GM18502 (cell line): Measurements from ENCODE around the gene SLA2.
"Not testable (repeated sequence)": the region's sequence is repeated elsewhere in the genome, so short reads cannot be mapped to it uniquely, and the experiment has no call there.

ENCODE experiments used
- ATAC-seq: cut with Tn5 transposase; IDR thresholded peaks from one replicate; pipeline ENCODE4 v1.9.1; 2021; ENCODE audit warnings: mild to moderate bottlenecking; ENCODE audit not compliant: unreplicated experiment, poor library complexity

Gene SLA2

DNA sequence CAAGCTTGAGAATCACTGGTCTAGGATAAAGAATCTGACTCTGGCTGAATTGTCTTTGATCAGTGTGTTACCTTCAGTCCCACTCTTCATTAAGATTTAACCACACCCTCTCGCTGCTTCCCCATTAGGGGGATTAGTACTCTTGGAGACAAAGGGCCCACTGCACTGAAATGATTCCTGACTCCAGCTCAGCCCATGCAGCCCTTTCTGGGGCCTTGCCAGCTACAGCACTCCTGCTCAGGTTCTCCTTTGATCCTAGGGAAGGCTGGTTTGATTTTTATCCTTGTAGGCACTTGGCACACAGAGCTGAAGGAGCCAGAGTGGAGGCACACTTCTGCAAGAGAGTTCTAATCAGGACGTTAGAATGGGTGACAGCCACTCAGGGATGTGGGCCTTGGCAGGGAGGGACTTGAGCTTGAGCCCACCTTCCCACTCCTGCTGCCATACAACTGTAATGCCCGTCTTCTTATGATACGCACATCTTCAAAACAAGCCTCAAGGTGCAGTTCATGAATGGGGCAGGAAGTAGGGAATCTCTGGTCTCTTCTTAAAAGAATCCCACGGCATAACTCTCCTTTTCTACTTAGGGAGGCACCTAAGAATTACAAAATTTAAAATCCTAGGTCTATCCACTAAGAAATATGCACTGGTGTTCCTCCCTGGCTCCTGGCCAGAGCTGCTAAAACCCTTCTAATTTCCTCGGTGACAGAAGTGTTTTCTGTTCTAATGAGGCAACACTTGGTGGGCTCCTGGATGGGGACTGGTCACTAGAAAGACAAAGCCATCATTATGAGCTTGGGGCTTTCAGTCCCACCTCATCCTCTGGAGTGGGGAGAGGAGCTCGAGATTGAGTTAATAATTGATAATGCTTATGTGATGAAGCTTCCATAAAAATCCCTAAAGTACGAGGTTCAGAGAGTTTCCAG is 1.5 kb upstream of the SLA2 start:
- ATAC-seq = no peak

DNA sequence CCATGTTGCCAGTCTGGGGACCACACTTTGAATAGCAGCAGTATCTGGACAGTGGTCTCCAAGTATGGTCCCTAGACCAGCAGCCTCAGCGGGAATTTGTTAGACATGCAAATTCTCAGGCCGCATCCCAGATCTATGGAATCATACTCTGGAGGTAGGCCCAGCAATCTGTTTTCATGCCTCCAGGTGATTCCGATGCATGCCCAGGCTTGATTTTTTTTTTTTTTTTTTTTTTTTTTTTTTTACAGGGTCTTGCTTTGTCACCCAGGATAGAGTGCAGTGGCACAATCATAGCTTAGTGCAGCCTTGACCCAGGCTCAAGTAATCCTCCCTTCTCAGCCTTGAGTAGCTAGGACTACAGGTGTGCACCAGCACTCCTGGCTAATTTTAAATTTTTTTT is 682 bp upstream of the SLA2 start:
- ATAC-seq = no peak

DNA sequence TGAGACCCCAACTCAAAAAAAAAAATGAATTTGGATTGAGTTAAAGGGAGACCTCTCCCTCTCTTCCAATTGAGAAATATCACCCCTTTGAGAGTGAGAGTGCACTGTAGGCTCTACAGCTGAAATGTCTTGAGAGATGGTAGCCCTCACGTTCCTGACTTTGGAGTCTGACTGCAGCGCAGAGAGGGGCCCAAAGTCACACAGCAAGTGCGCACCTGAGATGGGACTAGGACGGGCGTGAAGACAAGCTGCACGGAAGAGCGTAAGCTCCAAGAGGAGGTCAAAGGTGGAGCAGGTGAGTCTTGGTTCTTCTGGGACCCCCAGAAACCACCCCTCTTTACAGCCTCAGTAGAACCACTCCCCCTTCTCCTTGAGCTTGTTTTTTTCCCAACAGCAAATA is 643 bp downstream of the SLA2 start:
- ATAC-seq = no peak

DNA sequence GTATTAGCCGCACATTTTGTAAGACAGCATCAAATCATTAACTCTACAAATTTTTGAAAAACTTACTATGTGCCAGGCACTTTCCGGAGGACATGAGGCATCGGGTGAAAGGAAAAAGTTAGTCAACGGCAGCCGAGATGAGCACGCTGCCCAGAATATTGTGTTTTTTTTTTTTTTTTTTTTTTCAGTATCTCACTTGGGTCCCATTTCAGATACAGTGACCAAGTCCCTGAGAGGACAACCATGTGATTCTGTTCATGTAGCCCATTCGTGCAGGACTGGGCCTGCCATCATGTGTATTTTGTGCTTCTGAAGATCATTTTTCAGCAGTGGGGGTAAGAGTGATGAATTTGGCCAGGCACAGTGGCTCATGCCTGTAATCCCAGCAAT is 1.3 kb downstream of the SLA2 start:
- no peak for ATAC-seq

DNA sequence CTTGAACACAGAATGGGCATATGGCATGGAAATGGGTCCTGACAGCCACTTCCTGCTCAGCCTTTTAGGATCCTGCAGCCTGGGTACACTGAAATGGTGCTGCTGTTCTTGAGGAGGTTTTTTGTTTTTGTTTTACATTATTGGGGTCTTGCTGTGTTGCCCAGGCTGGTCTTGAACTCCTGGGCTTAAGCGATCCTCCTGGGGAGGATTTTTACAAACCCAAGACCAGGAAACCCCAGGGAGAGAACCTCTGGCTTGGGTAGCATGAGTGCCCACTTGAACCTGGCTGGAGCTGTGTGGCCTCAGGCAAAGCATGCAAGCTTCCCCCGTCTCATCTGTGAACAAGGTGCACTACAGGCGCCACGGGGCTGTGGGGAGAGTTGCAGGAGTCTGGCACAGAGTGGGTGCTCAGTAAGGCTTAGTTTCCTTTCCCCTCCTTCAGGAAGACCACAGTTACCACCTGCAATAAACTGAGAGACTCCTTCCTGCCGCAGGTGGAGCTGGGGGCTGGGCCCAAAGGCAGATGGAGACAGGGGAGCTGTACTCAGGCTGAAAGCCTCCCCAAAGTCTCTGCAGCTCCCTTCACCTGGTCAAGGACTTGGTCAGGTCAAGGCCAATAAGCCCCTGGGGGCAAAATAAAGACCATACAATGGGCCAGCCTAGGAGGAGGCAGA is 1.8 kb downstream of the SLA2 start:
- no peak for ATAC-seq

DNA sequence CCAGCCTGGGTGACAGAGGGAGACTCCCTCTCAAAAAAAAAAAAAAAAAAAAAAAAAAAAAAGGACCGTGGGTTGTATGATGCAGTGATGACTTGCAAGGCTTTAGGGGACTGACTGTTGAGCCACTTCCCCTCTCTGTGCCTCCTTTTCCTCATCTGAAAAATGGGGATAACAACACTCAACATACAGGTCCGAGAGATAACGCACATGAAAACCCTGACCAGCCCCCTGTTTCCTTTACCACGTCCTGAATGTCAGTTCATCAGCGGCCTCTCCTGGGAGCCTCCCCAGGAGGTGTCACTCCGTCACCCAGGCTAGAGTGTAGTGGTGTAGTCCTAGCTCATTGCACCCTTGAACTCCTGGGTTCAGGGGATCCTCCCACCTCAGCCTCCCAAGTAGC is 3.9 kb downstream of the SLA2 start:
- no peak for ATAC-seq

DNA sequence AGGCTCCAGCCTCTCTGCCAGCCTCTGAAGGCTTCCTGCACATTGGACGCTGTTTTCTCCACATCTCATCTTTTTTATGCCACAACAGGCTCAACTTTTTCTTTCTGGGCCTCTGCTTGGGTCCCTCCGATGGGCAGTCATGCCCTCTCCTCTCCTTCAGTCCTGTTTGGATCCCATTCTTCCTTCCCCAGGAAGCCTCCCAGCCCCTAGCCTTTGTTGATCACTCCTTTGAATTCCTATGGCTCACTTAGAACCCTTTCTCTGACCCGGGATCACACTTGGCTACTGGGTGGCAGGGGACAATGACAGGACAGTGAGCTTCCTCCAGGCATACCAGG is 4.5 kb downstream of the SLA2 start:
- no peak for ATAC-seq

DNA sequence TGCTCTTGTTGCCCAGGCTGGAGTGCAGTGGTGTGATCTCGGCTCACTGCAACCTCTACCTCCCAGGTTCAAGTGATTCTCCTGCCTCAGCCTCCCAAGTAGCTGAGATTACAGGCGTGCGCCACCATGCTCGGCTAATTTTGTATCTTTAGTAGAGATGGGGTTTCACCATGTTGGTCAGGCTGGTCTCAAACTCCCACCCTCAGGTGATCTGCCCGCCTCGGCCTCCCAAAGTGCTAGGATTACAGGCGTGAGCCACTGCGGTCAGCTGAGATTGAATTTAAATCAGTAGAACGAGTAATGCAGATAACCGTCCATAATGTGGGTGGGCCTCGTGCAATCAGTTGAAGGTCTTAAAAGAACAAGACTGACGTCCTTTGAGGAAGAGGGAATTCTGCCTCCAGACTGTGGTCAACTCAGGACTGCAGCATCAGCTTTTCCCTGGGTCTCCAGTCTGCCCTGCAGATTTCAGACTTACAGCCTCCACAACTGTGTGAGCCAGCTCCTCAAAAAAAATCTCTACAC is 7.1 kb downstream of the SLA2 start:
- not testable (repeated sequence) for ATAC-seq

DNA sequence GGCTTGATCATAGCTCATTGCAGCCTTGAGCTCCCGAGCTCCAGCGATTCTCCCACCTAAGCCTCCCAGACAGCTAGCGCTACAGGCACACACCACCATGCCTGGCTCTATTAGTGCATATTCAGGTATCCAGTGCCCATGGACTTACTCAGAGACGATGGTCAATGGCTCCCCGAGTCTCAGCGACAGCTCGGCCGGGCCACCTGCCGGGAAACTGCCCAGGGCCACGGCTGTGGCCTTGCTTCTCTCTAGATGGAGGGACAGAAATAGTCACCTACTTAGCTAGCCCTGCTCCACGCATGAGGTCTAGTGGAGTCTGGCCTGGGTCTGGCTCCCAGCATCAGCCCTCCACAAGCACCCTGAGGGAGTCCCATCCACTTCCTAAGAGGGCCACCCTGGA is 11.7 kb downstream of the SLA2 start:
- no peak for ATAC-seq

DNA sequence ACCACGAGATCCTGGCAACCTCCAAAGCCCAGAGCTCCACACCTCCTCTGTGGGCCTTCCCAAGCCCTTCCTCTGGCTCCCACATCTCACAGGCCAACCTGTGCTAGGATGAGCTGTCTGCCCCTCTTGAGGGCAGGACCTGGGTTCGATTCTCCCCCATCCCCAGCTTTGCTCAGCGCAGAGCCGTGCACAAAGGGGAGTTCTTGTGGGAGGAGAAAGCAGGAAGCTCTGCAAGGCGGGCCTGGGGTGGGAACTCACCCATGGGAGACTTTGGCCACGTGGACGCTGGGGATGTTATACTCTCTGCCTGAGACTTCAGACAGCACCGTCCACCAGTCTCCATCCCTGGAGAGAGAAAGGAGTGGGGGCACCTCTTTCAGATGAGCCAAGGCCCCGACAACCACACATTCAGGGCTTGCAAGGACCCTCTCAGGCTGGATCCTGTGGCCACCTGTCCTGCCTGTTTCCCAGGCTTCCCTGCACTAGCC is 12.7 kb downstream of the SLA2 start:
- no peak for ATAC-seq

DNA sequence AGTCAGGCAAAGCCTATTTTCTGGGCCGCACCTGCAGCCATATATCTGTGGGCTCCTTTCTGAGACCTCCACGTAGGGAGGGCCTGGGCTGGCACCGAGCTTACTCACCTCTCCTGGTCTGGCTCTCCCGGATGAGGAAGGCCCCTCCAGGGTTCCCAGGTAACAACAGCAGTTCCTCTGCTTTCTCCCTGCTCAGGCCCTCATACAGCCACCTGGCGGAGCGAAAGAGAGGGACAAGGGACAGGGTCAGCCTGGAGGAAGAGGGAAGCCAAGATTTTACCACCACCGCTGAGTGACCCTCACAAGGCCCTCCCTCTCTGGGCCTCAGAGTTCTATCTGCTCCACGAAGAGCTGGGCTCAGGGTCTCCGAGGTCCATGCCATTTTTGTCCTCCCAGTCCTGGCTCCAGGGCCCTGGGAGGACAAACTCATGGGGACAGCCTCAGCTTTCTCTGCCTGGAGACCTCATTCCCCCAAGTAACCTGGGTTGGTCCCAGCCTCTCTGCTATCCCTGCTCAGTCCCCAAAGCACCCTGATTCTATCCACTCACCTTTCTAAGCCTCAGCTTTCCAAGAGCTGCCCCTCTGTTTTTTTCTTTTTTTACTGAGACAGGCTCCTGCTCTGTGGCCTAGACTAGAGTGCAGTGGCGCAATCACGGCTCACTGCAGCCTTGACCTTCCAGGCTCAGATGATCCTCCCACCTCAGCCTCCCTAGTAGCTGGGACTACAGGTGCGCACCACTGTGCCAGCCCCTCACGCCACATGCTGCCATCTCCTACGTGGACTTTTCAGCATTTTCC is 13.3 kb downstream of the SLA2 start:
- ATAC-seq = no peak

DNA sequence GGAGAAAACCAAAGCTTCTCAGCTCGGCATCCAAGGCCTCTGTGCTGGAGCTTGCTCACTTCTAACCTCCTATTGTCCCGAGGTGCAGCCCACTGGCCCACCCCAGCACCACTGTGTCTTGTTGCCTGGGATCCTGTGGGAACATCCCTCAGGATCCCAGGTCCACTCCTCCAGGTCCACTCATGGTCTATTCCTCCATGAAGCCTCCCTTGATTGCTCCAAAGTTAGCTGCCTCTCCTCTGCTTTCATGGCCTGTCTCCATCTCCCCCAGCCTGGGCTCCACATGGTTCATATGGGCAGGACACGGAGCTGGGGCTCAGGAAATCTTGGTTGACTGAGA is 13.9 kb downstream of the SLA2 start:
- no peak for ATAC-seq

DNA sequence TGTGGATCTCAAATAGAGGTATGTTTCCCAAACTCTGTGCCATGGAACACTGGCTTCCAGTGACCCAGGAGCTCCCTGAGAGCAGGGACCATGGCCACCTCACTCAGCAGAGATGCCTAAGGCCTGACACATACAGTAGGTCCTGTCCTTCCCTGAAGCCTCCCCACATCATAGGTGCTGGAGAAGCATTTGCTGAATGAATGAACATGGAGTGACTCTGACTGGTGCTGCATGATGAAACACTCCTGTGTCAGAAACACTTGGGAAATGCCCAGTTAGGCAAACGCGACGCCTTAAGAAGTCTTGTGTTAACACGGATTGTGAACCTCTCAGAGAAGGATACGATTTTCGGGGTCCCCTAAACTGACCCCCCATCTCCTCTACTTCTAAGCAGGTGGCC is 14.3 kb downstream of the SLA2 start:
- ATAC-seq = no peak

DNA sequence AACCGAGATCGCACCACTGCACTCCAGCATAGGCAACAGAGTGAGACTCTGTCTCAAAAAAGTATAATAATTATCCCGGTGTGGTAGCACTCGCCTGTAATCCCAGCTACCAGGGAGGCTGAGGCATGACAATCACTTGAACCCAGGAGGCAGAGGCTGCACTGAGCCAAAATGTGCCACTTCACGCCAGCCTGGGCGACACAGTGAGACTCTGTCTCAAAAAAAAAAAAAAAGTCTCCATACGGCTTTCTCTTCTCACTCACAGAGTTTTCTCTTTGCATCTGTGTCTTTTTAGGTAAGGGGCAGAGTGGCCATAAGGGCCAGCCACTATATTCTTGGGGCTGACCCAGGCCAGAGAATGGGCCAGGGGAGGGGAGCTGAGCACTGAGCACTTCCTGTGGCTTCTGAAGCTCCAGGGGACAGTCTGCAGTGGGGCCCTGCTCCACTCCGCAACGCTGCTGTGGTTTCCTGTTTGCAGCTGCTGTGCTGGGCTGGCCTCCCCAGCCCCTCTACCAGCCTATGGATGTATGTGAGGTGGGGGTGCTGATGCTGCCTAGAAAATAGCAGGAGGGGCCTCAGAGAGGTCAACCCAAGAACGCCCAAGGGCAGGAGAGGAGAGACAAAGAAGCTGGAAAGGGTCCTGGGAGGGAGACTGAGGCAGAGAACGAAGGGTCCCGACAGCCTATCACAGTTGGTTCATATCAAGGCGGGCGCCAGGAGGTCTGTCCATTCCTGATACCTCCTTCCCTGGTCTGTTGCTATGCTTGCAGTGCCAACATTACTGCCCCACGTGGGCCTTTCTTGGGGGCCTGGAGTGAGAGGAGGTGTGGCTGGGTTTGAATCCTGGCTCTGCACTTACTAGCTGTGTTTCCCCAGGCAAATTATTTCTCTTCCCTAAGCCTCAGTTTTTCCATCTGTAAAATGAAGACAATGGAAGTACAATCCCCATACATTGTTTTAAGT is 16.0 kb downstream of the SLA2 start:
- no peak for ATAC-seq

DNA sequence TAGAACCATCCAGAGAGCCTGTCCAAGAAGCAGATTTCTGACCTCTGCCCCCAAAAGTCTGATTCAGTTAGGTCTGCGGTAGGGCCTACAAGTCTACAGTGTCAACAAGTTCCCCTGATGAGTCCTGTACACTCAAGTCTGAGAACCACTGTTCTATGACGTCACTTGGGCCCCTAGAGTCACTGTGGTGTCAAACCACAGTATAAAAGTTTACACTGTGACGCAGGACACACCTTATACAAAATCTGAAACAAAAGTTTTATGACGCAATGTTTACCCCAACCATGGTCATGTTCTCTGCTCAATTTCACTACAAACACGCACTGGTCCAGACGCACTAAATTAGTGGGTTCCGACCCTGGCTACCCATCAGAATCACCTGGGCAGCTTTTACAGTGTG is 17.9 kb downstream of the SLA2 start:
- ATAC-seq = no peak

DNA sequence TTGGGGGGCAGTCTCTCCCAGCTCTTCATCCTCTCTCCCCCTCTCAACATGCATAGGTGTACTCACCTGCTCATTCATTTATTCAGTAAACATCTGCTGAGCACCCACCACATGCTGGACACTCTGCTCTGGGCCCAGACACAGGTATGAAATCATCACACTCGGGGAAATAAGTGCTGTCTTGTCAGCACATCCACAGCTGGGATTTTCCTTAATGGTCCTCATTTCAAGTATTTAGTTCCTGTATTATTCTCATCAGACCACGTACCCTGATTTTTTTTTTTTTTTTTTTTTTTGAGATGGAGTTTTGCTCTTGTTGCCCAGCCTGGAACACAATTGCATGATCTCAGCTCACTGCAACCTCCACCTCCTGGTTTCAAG is 21.1 kb downstream of the SLA2 start:
- ATAC-seq = no peak

DNA sequence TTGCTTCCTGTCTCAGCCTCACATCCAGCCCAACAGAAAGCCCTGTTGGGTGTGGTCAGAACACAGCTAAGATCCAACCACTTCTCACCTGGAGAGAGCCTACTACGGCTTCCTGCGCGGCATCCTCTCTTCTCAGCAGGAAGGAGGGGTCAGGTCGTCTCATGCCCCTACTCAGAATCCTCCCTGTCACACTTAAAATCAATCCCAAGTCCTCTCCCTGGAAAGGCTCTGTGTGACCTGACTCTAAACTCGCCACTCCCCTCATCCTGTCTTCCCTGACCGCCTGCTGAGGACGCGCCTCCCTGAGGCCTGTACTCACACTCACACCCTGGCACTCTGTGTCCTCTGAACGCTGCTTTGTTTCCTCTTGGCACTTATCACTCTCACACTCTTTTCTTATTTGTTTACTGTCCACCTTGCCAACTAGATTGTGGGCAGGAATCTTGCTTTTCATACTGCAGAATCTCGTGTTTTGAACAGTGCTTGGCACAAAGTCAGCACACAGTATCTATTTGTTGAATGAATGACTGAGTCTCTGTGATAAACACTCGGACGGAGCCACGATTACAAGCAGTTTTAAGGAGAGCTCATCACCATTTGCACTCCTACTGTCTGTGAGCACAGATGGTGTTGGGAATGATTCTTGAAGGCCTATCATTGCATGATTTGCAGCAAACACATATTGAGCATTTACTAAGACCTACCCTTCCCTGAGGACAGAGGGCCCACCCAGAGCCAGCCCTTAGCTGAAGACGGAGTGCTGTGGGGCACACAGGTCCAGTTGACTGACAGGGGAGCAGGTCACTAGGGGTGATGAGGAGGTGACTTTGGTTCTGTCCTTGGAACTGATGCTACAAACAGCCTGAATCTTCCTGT is 21.7 kb downstream of the SLA2 start:
- ATAC-seq = no peak

DNA sequence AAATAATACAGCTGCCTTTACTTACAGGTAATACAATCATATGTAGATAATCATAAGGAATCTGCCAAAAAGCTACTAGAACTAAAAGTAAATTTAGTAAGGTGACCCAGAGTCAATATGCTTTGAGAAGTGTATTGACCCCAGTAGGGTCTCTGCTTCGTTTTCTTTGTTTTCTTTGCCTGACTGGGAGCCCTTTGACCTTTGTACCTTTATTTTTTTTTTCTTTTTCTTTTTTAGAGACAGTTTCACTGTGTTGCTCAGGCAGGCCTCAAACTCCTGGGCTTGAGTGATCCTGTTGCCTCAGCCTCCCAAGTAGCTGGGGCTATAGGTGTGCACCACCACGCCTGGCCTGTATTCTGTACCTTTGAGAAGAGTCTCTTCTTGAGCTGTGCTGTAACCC is 22.6 kb downstream of the SLA2 start:
- no peak for ATAC-seq

DNA sequence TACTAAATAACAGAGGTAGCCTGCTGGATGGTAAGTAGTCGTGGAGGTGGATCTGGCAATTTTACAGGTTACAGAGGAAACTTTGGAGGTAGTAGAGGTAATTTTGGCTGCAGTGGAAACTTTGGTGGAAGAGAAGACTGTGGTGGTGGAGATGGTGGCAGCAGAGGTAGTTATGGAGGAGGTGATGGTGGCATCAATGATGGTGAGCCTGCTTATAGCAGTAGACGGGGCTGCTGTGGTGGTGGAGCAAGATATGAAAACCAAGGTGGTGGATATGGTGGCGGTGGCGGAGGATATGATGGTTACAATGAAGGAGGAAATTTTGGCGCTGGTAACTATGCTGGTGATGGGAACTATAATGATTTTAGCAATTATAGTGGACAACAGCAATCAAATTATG is 25.1 kb downstream of the SLA2 start:
- ATAC-seq = no peak
